K562 (cell line): ENCODE data around the gene RINT1. TPM values are rescaled to one million over a fixed set of nuclear protein-coding genes. Genes with fewer than 3 reads are reported as not detected.

Experiments used
- ATAC-seq: fragments of 200-7000 bp; cut with Tn5 transposase; 3 replicates; pipeline ENCODE4 v1.9.1; 2020; ENCODE audit warnings: moderate library complexity
- BruUV-seq: library from RNA; stranded (reverse); fragments of 400-500 nt; replicated peaks from 2 replicates; lab custom pipeline; 2021; lab: Mats Ljungman, UMichigan
- CTCF ChIA-PET: fragments of 300-600 bp; formaldehyde crosslinking; extraction: SDS; loops from one replicate; lab custom pipeline; 2021; ENCODE audit warnings: low intra/inter-chr PET ratio; lab: Yijun Ruan, JAX
- POLR2A ChIA-PET: fragments of 300-600, 350-650 bp; sonication (Branson Sonifier 250); formaldehyde crosslinking; extraction: SDS; loops from one replicate; lab custom pipeline; 2021; ENCODE audit warnings: antibody characterized with exemption, inconsistent platforms; lab: Yijun Ruan, JAX
- DNase-seq, 4 experiments: peaks; one replicate each; pipeline versions ENCODE4 v3.0.0 to v3.0.0-alpha.2; 2011 to 2018; ENCODE audit warnings: low spot score in 3 of 4, mixed read lengths in 3 of 4; ENCODE audit errors: extremely low read depth in 1 of 4
- FAIRE-seq: peaks from 2 replicates; lab custom pipeline; 2011; peaks lifted over from hg19 to GRCh38; lab: Jason Lieb, UNC
- H2AFZ ChIP-seq: 2 replicates; pipeline ENCODE4 v1.6.0; 2011; ENCODE audit warnings: low read depth, low read length, control low read depth, inconsistent platforms
- H3K27ac ChIP-seq: fragments of 200-600 bp; 3 replicates; pipeline ENCODE4 v1.8.0; 2011; ENCODE audit warnings: low read depth, mild to moderate bottlenecking, control low read depth, inconsistent platforms, low read length, moderate library complexity, mixed read lengths; ENCODE audit errors: extremely low read depth
- H3K27me3 ChIP-seq, 2 experiments: fragments of 300-600 bp in 1 of 2; 2 replicates in 1 of 2; 3 replicates in 1 of 2; pipeline versions ENCODE4 v1.6.0 to v1.8.0; 2011; ENCODE audit warnings: inconsistent platforms in 2 of 2, low read length in 2 of 2, mild to moderate bottlenecking in 1 of 2, mixed read lengths in 1 of 2, moderate library complexity in 1 of 2; ENCODE audit not compliant: control insufficient read depth in 2 of 2, insufficient read depth in 2 of 2
- H3K36me3 ChIP-seq: fragments of 300-600 bp; 3 replicates; pipeline ENCODE4 v1.8.0; 2011; ENCODE audit warnings: mild to moderate bottlenecking, low read length, inconsistent platforms; ENCODE audit not compliant: control insufficient read depth, insufficient read depth
- H3K4me1 ChIP-seq, 2 experiments: fragments of 200-600 bp in 1 of 2; replicated peaks in 1 of 2; 2 replicates in 1 of 2; 3 replicates in 1 of 2; pipeline versions ENCODE4 v1.5.1 to v1.8.0; 2011; ENCODE audit warnings: inconsistent platforms in 2 of 2, low read length in 2 of 2, mild to moderate bottlenecking in 1 of 2, mixed read lengths in 1 of 2, moderate library complexity in 1 of 2; ENCODE audit not compliant: control insufficient read depth in 2 of 2, insufficient read depth in 2 of 2
- H3K4me2 ChIP-seq: 2 replicates; pipeline ENCODE4 v1.6.1; 2011; ENCODE audit warnings: low read length, control low read depth, inconsistent platforms, mixed read lengths; ENCODE audit not compliant: insufficient read depth
- H3K4me3 ChIP-seq: fragments of 200-600 bp; sonication (generic), shearing (Covaris generic); 2 replicates; pipeline ENCODE4 v1.5.1; 2016; ENCODE audit warnings: control low read depth, inconsistent platforms
- H3K79me2 ChIP-seq: fragments of 200-600 bp; 3 replicates; pipeline ENCODE4 v1.8.0; 2011; ENCODE audit warnings: low read length, inconsistent platforms; ENCODE audit not compliant: control insufficient read depth, insufficient read depth
- H3K9ac ChIP-seq, 2 experiments: 2 replicates each; pipeline versions ENCODE4 v1.6.0 to v1.6.1; 2011; ENCODE audit warnings: low read depth in 2 of 2, low read length in 2 of 2, control low read depth in 1 of 2, inconsistent platforms in 1 of 2, mild to moderate bottlenecking in 1 of 2, mixed read lengths in 1 of 2; ENCODE audit not compliant: insufficient read depth in 1 of 2
- H3K9me1 ChIP-seq: one replicate; pipeline ENCODE4 v1.6.0; 2011; ENCODE audit warnings: inconsistent platforms, mild to moderate bottlenecking, low read length, moderate library complexity; ENCODE audit not compliant: control insufficient read depth, insufficient read depth
- H3K9me3 ChIP-seq: replicated peaks from 2 replicates; pipeline ENCODE4 v1.5.1; 2011; ENCODE audit warnings: low read depth, low read length, inconsistent platforms; ENCODE audit not compliant: control insufficient read depth, insufficient read depth
- H4K20me1 ChIP-seq: replicated peaks from 2 replicates; pipeline ENCODE4 v1.6.1; 2011; ENCODE audit warnings: low read length, inconsistent platforms, mixed read lengths; ENCODE audit not compliant: control insufficient read depth, insufficient read depth
- CC2D1A ChIP-seq: fragments of 450-650 bp; IDR thresholded peaks from 2 replicates; pipeline ENCODE4 v1.6.1; 2017; ENCODE audit warnings: mild to moderate bottlenecking
- CHD2 ChIP-seq: IDR thresholded peaks from 2 replicates; pipeline ENCODE4 v1.6.1; 2011; ENCODE audit warnings: low read depth, low read length
- EGR1 ChIP-seq: fragments of 450-650 bp; conservative IDR thresholded peaks from 2 replicates; pipeline ENCODE4 v1.6.1; 2017; ENCODE audit warnings: mild to moderate bottlenecking
- KDM5B ChIP-seq: fragments of 200-600 bp; sonication (generic); IDR thresholded peaks from 2 replicates; pipeline ENCODE4 v1.6.1; 2012; ENCODE audit warnings: low read depth, mild to moderate bottlenecking, moderate library complexity, low read length, control low read depth, inconsistent platforms; ENCODE audit not compliant: insufficient replicate concordance
- RBM25 ChIP-seq: fragments of 200-400 bp; formaldehyde crosslinking; IDR thresholded peaks from 2 replicates; pipeline ENCODE4 v1.6.1; 2018; ENCODE audit warnings: low read length, low read depth, moderate library complexity; ENCODE audit not compliant: severe bottlenecking
- SUPT5H ChIP-seq: fragments of 450-650 bp; IDR thresholded peaks from 2 replicates; pipeline ENCODE4 v1.6.1; 2016
- TRIM28 ChIP-seq: fragments of 450-650 bp; IDR thresholded peaks from 2 replicates; pipeline ENCODE4 v1.6.1; 2017
- ZNF507 ChIP-seq: conservative IDR thresholded peaks from 2 replicates; pipeline ENCODE4 v1.6.1; 2017; ENCODE audit warnings: missing genetic modification characterization, missing compliant biosample characterization
- WGBS: fragments of 100-300 bp; shearing (Covaris generic); methylation state at CpG from one replicate; pipeline ENCODE4 v1.1.6; 2016; ENCODE audit warnings: low coverage, mixed read lengths; ENCODE audit not compliant: insufficient coverage; ENCODE audit errors: missing lambda C conversion rate; 5-methylcytosine and 5-hydroxymethylcytosine counted together
- in situ Hi-C: fragments of 300-500 bp; cut with MboI; formaldehyde crosslinking; loops from 4 replicates; pipeline ENCODE4 v1.15.0; 2018; ENCODE audit warnings: inconsistent platforms, mixed read lengths
- intact Hi-C: fragments of 100-400 bp; cut with micrococcal nuclease; formaldehyde crosslinking; loops from 2 replicates; pipeline ENCODE4 v1.14.2; 2022
- polyA plus RNA-seq, 8 experiments: library from polyadenylated mRNA; depleted of rRNA in 4 of 8; stranded (reverse) in 5 of 8; unstranded in 3 of 8; fragments of >200 nt; fragmentation: Nextera tagmentation in 2 of 8; fragmentation: Illumina TruSeq in 1 of 8; extraction: Ambion mirVana in 2 of 8; extraction: Trizol in 1 of 8; gene quantifications; 2 replicates each; pipeline versions ENCODE4 v1.2.1 to v1.2.3, GENCODE V29; 2011 to 2014; ENCODE audit warnings: inconsistent platforms in 1 of 8, missing spikeins in 1 of 8
- total RNA-seq, 7 experiments: library from RNA; depleted of rRNA in 6 of 7; stranded (reverse); fragments of >200 nt in 6 of 7; fragmentation: Illumina TruSeq in 2 of 7; extraction: Trizol in 2 of 7; gene quantifications; 2 replicates each; pipeline versions ENCODE4 v1.2.1 to v1.2.3, GENCODE V29; 2011 to 2021; ENCODE audit warnings: low replicate concordance in 1 of 7
- TF ChIP-seq, protein P1 (sequence below): fragments of 450-650 bp; conservative IDR thresholded peaks from 2 replicates; pipeline ENCODE4 v1.6.1; 2016; ENCODE audit warnings: missing genetic modification characterization, low read depth, mild to moderate bottlenecking, missing compliant biosample characterization, moderate library complexity
- TF ChIP-seq, protein P2 (sequence below): sonication (generic); formaldehyde crosslinking; IDR thresholded peaks from 2 replicates; pipeline ENCODE4 v1.5.0; 2020; ENCODE audit warnings: missing genetic modification reagents
- TF ChIP-seq, protein P3 (sequence below): sonication (generic); formaldehyde crosslinking; IDR thresholded peaks from 2 replicates; pipeline ENCODE4 v1.8.1; 2023; ENCODE audit warnings: missing genetic modification reagents, mild to moderate bottlenecking, borderline replicate concordance

RINT1 gene
- total and polyA plus RNA-seq, 9 of the 15 experiments (the other 6 are each of a cell fraction or from before 2014, with no cell fraction given), result 21.3 to 74.3 (median 27.4) TPM

DNA sequence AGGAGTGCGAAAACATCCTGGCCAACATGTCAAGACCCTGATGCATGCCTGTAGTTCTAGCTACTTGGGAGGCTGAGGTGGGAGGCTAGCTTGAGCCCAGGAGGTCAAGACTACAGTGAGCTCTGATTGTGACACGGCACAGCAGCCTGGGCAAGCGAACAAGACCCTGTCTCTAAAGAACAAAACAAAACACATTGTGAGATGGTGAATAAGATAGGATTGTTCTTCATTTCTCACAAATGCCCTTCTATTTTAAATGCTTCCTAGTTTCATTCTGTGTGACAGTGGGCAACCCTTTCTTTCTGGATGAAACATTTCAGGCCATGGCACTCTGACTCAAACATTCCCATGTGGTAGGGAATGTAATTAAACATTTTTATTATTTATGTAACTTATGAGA is 35.8 kb downstream of the RINT1 start:
- POLR2A ChIA-PET, result interaction anchor here (0.6 to 1.1 kb wide), 3 partner anchors 18 to 448 kb away, joined by 3 read pairs; partner anchors contain the start of gene RINT1
- Histone ChIP-seq H4K20me1 (no peaks in the 10 kb centered on the region), H3K79me2 (no peaks in the 10 kb centered on the region), H3K4me3 (no peak overlapping the region), H3K36me3 (peaks cover 71% of the 10 kb centered on the region), H3K9me1 (no peaks in the 10 kb centered on the region), H3K27ac (no peak overlapping the region), H3K4me2 (no peak overlapping the region), H2AFZ (no peak overlapping the region), H3K27me3 (no peaks in the 10 kb centered on the region), H3K9me3 (no peaks in the 10 kb centered on the region), H3K4me1 (no peaks in the 10 kb centered on the region), H3K9ac (no peak overlapping the region; a peak in 1 of 4 replicates)
- WGBS, result 97% methylated on average over 3 of the region's 3 CpGs
- no peak for FAIRE-seq
- in situ Hi-C loops (no loop called here), intact Hi-C loops (no loop called here)
- BruUV-seq, result no TSS peak
- no peak for ATAC-seq
- CTCF ChIA-PET, result no interaction called here
- no peak for DNase-seq
- TF ChIP-seq, protein P1, sequence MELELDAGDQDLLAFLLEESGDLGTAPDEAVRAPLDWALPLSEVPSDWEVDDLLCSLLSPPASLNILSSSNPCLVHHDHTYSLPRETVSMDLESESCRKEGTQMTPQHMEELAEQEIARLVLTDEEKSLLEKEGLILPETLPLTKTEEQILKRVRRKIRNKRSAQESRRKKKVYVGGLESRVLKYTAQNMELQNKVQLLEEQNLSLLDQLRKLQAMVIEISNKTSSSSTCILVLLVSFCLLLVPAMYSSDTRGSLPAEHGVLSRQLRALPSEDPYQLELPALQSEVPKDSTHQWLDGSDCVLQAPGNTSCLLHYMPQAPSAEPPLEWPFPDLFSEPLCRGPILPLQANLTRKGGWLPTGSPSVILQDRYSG (tag), result no peak
- no peak for TF ChIP-seq CHD2
- no peak for TF ChIP-seq ZNF507
- no peak for TF ChIP-seq RBM25
- no peak for TF ChIP-seq KDM5B
- TF ChIP-seq, protein P2, sequence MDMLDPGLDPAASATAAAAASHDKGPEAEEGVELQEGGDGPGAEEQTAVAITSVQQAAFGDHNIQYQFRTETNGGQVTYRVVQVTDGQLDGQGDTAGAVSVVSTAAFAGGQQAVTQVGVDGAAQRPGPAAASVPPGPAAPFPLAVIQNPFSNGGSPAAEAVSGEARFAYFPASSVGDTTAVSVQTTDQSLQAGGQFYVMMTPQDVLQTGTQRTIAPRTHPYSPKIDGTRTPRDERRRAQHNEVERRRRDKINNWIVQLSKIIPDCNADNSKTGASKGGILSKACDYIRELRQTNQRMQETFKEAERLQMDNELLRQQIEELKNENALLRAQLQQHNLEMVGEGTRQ (CRISPR knock-in tag), result no peak
- TF ChIP-seq TRIM28, result no peak
- no peak for TF ChIP-seq CC2D1A
- TF ChIP-seq, protein P3, sequence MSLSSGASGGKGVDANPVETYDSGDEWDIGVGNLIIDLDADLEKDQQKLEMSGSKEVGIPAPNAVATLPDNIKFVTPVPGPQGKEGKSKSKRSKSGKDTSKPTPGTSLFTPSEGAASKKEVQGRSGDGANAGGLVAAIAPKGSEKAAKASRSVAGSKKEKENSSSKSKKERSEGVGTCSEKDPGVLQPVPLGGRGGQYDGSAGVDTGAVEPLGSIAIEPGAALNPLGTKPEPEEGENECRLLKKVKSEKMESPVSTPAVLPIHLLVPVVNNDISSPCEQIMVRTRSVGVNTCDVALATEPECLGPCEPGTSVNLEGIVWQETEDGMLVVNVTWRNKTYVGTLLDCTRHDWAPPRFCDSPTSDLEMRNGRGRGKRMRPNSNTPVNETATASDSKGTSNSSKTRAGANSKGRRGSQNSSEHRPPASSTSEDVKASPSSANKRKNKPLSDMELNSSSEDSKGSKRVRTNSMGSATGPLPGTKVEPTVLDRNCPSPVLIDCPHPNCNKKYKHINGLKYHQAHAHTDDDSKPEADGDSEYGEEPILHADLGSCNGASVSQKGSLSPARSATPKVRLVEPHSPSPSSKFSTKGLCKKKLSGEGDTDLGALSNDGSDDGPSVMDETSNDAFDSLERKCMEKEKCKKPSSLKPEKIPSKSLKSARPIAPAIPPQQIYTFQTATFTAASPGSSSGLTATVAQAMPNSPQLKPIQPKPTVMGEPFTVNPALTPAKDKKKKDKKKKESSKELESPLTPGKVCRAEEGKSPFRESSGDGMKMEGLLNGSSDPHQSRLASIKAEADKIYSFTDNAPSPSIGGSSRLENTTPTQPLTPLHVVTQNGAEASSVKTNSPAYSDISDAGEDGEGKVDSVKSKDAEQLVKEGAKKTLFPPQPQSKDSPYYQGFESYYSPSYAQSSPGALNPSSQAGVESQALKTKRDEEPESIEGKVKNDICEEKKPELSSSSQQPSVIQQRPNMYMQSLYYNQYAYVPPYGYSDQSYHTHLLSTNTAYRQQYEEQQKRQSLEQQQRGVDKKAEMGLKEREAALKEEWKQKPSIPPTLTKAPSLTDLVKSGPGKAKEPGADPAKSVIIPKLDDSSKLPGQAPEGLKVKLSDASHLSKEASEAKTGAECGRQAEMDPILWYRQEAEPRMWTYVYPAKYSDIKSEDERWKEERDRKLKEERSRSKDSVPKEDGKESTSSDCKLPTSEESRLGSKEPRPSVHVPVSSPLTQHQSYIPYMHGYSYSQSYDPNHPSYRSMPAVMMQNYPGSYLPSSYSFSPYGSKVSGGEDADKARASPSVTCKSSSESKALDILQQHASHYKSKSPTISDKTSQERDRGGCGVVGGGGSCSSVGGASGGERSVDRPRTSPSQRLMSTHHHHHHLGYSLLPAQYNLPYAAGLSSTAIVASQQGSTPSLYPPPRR (CRISPR knock-in tag), result no peak
- no peak for TF ChIP-seq EGR1
- TF ChIP-seq SUPT5H, result no peak; the same call in 1 of the 2 replicates
